Measurements from ENCODE around the gene RASA3. TPM values are rescaled to one million over a fixed set of nuclear protein-coding genes. Genes with fewer than 3 reads are reported as not detected.

Gene RASA3
- total RNA-seq, 1 donor from 2014 or later: 41.1 TPM

- H2AFZ ChIP-seq (ENCODE audit: low read depth, low read length): no peak overlapping the region
- H3K4me2 ChIP-seq (ENCODE audit: low read length): no peak overlapping the region
- Mint-ChIP-seq H3K4me1 (ENCODE audit: low read depth, unreplicated experiment) (peaks cover 5% of the 10 kb centered on the region), H3K27me3 (ENCODE audit: low read depth, unreplicated experiment) (peaks cover 30% of the 10 kb centered on the region), H3K9me3 (ENCODE audit: unreplicated experiment) (peaks cover 5% of the 10 kb centered on the region), H3K36me3 (ENCODE audit: low read depth, unreplicated experiment) (peaks cover 4% of the 10 kb centered on the region), H3K27ac (ENCODE audit: unreplicated experiment) (no peak overlapping the region), H3K4me3 (ENCODE audit: unreplicated experiment) (no peak overlapping the region)
- no peaks in the 10 kb centered on the region for H3K36me3 ChIP-seq (ENCODE audit: insufficient read depth, low read length)
- no peaks in the 10 kb centered on the region for H3K9me3 ChIP-seq (ENCODE audit: insufficient read depth, low read depth, low read length)
- TF ChIP-seq EZH2 (IDR thresholded peaks at IDR 0.05; ENCODE audit: insufficient read depth, low read length) (no peak), CTCF (IDR thresholded peaks at IDR 0.05; ENCODE audit: insufficient read depth, low read depth, low read length) (no peak)
- no peak overlapping the region for H3K27ac ChIP-seq (ENCODE audit: low read depth, low read length)
- no peaks in the 10 kb centered on the region for H4K20me1 ChIP-seq (ENCODE audit: insufficient read depth, low read length)
- no peaks in the 10 kb centered on the region for H3K79me2 ChIP-seq (ENCODE audit: insufficient read depth, low read length)
- no peaks in the 10 kb centered on the region for H3K4me1 ChIP-seq (ENCODE audit: insufficient read depth, low read length)
- no peaks in the 10 kb centered on the region for H3K27me3 ChIP-seq (ENCODE audit: insufficient read depth, low read length)
- H3K4me3 ChIP-seq (ENCODE audit: insufficient read depth, low read depth, low read length): no peak overlapping the region
- DNase-seq (ENCODE audit: low read depth) (no peak), FAIRE-seq (no peak)
- no peak overlapping the region for H3K9ac ChIP-seq (ENCODE audit: low read length)
Measured at GRCh38 chr13:114157869-114158495, 25.6 kb upstream of the RASA3 start.

GRCh38 chr13:114155926-114156883 is 23.8 kb upstream of the RASA3 start:
- H3K9me3 Mint-ChIP-seq (ENCODE audit: unreplicated experiment): peaks cover 5% of the 10 kb centered on the region
- no peak overlapping the region for H3K27ac ChIP-seq (ENCODE audit: low read depth, low read length)
- H3K4me3 Mint-ChIP-seq (ENCODE audit: unreplicated experiment): peak overlapping the region; percentile 34
- H3K4me2 ChIP-seq (ENCODE audit: low read length): no peak overlapping the region
- peaks cover 5% of the 10 kb centered on the region for H3K4me1 Mint-ChIP-seq (ENCODE audit: low read depth, unreplicated experiment)
- peaks cover 5% of the 10 kb centered on the region for H3K27me3 ChIP-seq (ENCODE audit: insufficient read depth, low read length)
- peaks cover 30% of the 10 kb centered on the region for H3K27me3 Mint-ChIP-seq (ENCODE audit: low read depth, unreplicated experiment)
- no peak overlapping the region for H2AFZ ChIP-seq (ENCODE audit: low read depth, low read length)
- H3K9ac ChIP-seq (ENCODE audit: low read length): no peak overlapping the region
- H3K79me2 ChIP-seq (ENCODE audit: insufficient read depth, low read length): no peaks in the 10 kb centered on the region
- TF ChIP-seq EZH2 (IDR thresholded peaks at IDR 0.05; ENCODE audit: insufficient read depth, low read length): no peak
- no peak for TF ChIP-seq CTCF (IDR thresholded peaks at IDR 0.05; ENCODE audit: insufficient read depth, low read depth, low read length)
- no peaks in the 10 kb centered on the region for H3K4me1 ChIP-seq (ENCODE audit: insufficient read depth, low read length)
- H3K27ac Mint-ChIP-seq (ENCODE audit: unreplicated experiment): no peak overlapping the region
- peaks cover 4% of the 10 kb centered on the region for H3K36me3 Mint-ChIP-seq (ENCODE audit: low read depth, unreplicated experiment)
- H4K20me1 ChIP-seq (ENCODE audit: insufficient read depth, low read length): no peaks in the 10 kb centered on the region
- no peak overlapping the region for H3K4me3 ChIP-seq (ENCODE audit: insufficient read depth, low read depth, low read length)
- H3K36me3 ChIP-seq (ENCODE audit: insufficient read depth, low read length): no peaks in the 10 kb centered on the region
- H3K9me3 ChIP-seq (ENCODE audit: insufficient read depth, low read depth, low read length): no peaks in the 10 kb centered on the region
- FAIRE-seq (no peak), DNase-seq (ENCODE audit: low read depth) (no peak)

Data from astrocyte (in vitro differentiated cells and primary cell).